ENCODE measurements around the gene TTLL10. TPM values are rescaled to one million over a fixed set of nuclear protein-coding genes. Genes with fewer than 3 reads are reported as not detected.

TTLL10 gene
- total and polyA plus RNA-seq, 8 donors = 0.13 to 6.4 (median 0.46) TPM; not detected in 5

GRCh38 chr1:1223321-1223720, 49.6 kb downstream of the TTLL10 start:
- no peaks in the 10 kb centered on the region for H3K27me3 ChIP-seq
- peaks cover 0 to 52% (median 28%) of the 10 kb centered on the region in 4 donors for H3K4me1 ChIP-seq
- no peak for DNase-seq
- H3K9me3 ChIP-seq = no peaks in the 10 kb centered on the region
- TF ChIP-seq CTCF (IDR thresholded peaks at IDR 0.05) (no peak), POLR2AphosphoS5 (IDR thresholded peaks at IDR 0.05) (no peak), EP300 (IDR thresholded peaks at IDR 0.05) (no peak), POLR2A (IDR thresholded peaks at IDR 0.05) (no peak)
- H3K4me3 ChIP-seq = no peak overlapping the region
- 94 to 98% (median 96%) methylated on average over 9 to 15 of the region's 15 CpGs for WGBS, 5 donors
- H3K36me3 ChIP-seq = peaks cover 54 to 100% (median 100%) of the 10 kb centered on the region in 4 donors
- H3K27ac ChIP-seq = no peak overlapping the region
- intact Hi-C loops (cut with DNase I; ENCODE audit: low total_unique reads) = loop anchor here (10.0 kb wide), 1 partner anchor 49 kb away; the partner anchor contains the start of gene TTLL10

GRCh38 chr1:1223891-1224290, 50.2 kb downstream of the TTLL10 start:
- H3K36me3 ChIP-seq = peaks cover 54 to 100% (median 100%) of the 10 kb centered on the region in 4 donors
- intact Hi-C loops (cut with DNase I; ENCODE audit: low total_unique reads) = loop anchor here (10.0 kb wide), 1 partner anchor 49 kb away; the partner anchor contains the start of gene TTLL10
- H3K27me3 ChIP-seq = no peaks in the 10 kb centered on the region
- 93 to 97% (median 94%) methylated on average over 13 to 21 of the region's 21 CpGs for WGBS, 5 donors
- DNase-seq = no peak
- no peak overlapping the region for H3K27ac ChIP-seq
- H3K9me3 ChIP-seq = no peaks in the 10 kb centered on the region
- H3K4me1 ChIP-seq = peaks cover 0 to 57% (median 32%) of the 10 kb centered on the region in 4 donors
- no peak overlapping the region for H3K4me3 ChIP-seq
- TF ChIP-seq CTCF (IDR thresholded peaks at IDR 0.05) (no peak), POLR2A (IDR thresholded peaks at IDR 0.05) (no peak), EP300 (IDR thresholded peaks at IDR 0.05) (no peak), POLR2AphosphoS5 (IDR thresholded peaks at IDR 0.05) (no peak)

- peak in 1 of 2 donors; percentile 89 for DNase-seq
- Histone ChIP-seq H3K4me1 (peaks cover 11 to 72% (median 44%) of the 10 kb centered on the region in 4 donors), H3K27me3 (no peaks in the 10 kb centered on the region), H3K4me3 (no peak overlapping the region), H3K9me3 (no peaks in the 10 kb centered on the region), H3K27ac (peak overlapping the region in 2 of 5 donors; percentile 2 to 9), H3K36me3 (peaks cover 53 to 98% (median 91%) of the 10 kb centered on the region in 4 donors)
- intact Hi-C loops (cut with DNase I; ENCODE audit: low total_unique reads) = loop anchor here (5.0 to 10.0 kb wide), 2 partner anchors 51 to 103 kb away; partner anchors contain the start of gene TTLL10
- no peak for TF ChIP-seq CTCF (IDR thresholded peaks at IDR 0.05)
- TF ChIP-seq POLR2A (IDR thresholded peaks at IDR 0.05) = no peak
- no peak for TF ChIP-seq EP300 (IDR thresholded peaks at IDR 0.05)
- peak in 2 of 3 donors; percentile 9 to 47 for TF ChIP-seq POLR2AphosphoS5 (IDR thresholded peaks at IDR 0.05)
- 55 to 69% (median 58%) methylated on average over 16 to 34 of the region's 34 CpGs for whole genome bisulfite sequencing, 5 donors
Observed at GRCh38 chr1:1225238-1225845, 51.7 kb downstream of the TTLL10 start.

GRCh38 chr1:1225913-1226312, 52.2 kb downstream of the TTLL10 start:
- H3K4me3 ChIP-seq = no peak overlapping the region
- H3K36me3 ChIP-seq = peaks cover 53 to 93% (median 85%) of the 10 kb centered on the region in 4 donors
- intact Hi-C loops (cut with DNase I; ENCODE audit: low total_unique reads) = loop anchor here (5.0 to 10.0 kb wide), 2 partner anchors 51 to 104 kb away; partner anchors contain the start of gene TTLL10
- DNase-seq = peak in 1 of 2 donors; percentile 85
- H3K27ac ChIP-seq = peak overlapping the region in 3 of 5 donors; percentile 2 to 9 (median 4)
- peaks cover 15 to 78% (median 50%) of the 10 kb centered on the region in 4 donors for H3K4me1 ChIP-seq
- WGBS, 5 donors = 39 to 70% (median 55%) methylated on average over 18 of the region's 18 CpGs
- H3K27me3 ChIP-seq = no peaks in the 10 kb centered on the region
- TF ChIP-seq CTCF (IDR thresholded peaks at IDR 0.05) (no peak), EP300 (IDR thresholded peaks at IDR 0.05) (no peak), POLR2AphosphoS5 (IDR thresholded peaks at IDR 0.05) (peak in 1 of 3 donors; percentile 3)
- H3K9me3 ChIP-seq = no peaks in the 10 kb centered on the region

All from stomach (tissue), 9 donors.